OCI-LY7 (cell line): ENCODE results near the gene C12orf50. TPM values are rescaled to one million over a fixed set of nuclear protein-coding genes. Genes with fewer than 3 reads are reported as not detected.

ENCODE experiments used
- Bru-seq: library from RNA; stranded (reverse); fragments of 400-500 nt; gene quantifications from one replicate; lab custom pipeline; 2021; lab: Mats Ljungman, UMichigan
- BruChase-seq, 2 experiments: library from RNA; stranded (reverse); fragments of 400-500 nt; gene quantifications; one replicate each; lab custom pipeline; 2021; lab: Mats Ljungman, UMichigan
- BruUV-seq: library from RNA; stranded (reverse); fragments of 400-500 nt; replicated peaks from 2 replicates; lab custom pipeline; 2021; lab: Mats Ljungman, UMichigan
- CTCF ChIA-PET: fragments of 300-600 bp; sonication (Branson Sonifier 250); formaldehyde crosslinking; loops from one replicate; lab custom pipeline; 2022; ENCODE audit warnings: antibody characterized with exemption; ENCODE audit not compliant: unreplicated experiment; lab: Charles Lee
- POLR2A ChIA-PET: fragments of 300-600 bp; sonication (Branson Sonifier 250); formaldehyde crosslinking; loops from one replicate; lab custom pipeline; 2022; ENCODE audit warnings: antibody characterized with exemption; lab: Charles Lee
- DNase-seq: peaks from one replicate; pipeline ENCODE4 v3.0.0-alpha.2; 2015; ENCODE audit warnings: low spot score
- H2AFZ ChIP-seq: fragments of 200-600 bp; sonication (generic), shearing (Covaris generic); 2 replicates; pipeline ENCODE4 v1.6.1; 2014; ENCODE audit warnings: mild to moderate bottlenecking, antibody characterized with exemption, low read length, moderate library complexity
- H3K27ac ChIP-seq: fragments of 200-600 bp; sonication (generic); 2 replicates; pipeline ENCODE4 v1.5.1; 2014; ENCODE audit warnings: mixed run types, low read depth, mild to moderate bottlenecking, moderate library complexity, low read length, inconsistent platforms; ENCODE audit not compliant: poor library complexity, severe bottlenecking
- H3K36me3 ChIP-seq: fragments of 200-600 bp; sonication (generic); 2 replicates; pipeline ENCODE4 v1.6.1; 2014; ENCODE audit warnings: mild to moderate bottlenecking, antibody characterized with exemption, low read length, moderate library complexity, mixed read lengths; ENCODE audit not compliant: insufficient read depth
- H3K4me1 ChIP-seq: fragments of 200-600 bp; sonication (generic); 2 replicates; pipeline ENCODE4 v1.5.1; 2014; ENCODE audit warnings: mild to moderate bottlenecking, low read length; ENCODE audit not compliant: insufficient read depth, poor library complexity, severe bottlenecking
- H3K4me2 ChIP-seq: fragments of 200-600 bp; sonication (generic); 2 replicates; pipeline ENCODE4 v1.6.1; 2014; ENCODE audit warnings: mild to moderate bottlenecking, low read length
- H3K4me3 ChIP-seq: fragments of 200-600 bp; sonication (generic); 2 replicates; pipeline ENCODE4 v1.5.1; 2014; ENCODE audit warnings: mild to moderate bottlenecking, low read depth, low read length; ENCODE audit not compliant: poor library complexity, severe bottlenecking
- H3K79me2 ChIP-seq: fragments of 200-600 bp; sonication (generic); 2 replicates; pipeline ENCODE4 v1.6.1; 2016; ENCODE audit warnings: low read depth, mild to moderate bottlenecking, low read length, moderate library complexity, mixed read lengths; ENCODE audit not compliant: insufficient read depth
- H3K9me2 ChIP-seq: fragments of 200-600 bp; sonication (generic); 2 replicates; pipeline ENCODE4 v1.6.1; 2016; ENCODE audit warnings: mild to moderate bottlenecking, low read length, mixed read lengths; ENCODE audit not compliant: insufficient read depth
- H3K9me3 ChIP-seq: fragments of 200-600 bp; sonication (generic); 2 replicates; pipeline ENCODE4 v1.6.1; 2014; ENCODE audit warnings: mild to moderate bottlenecking, mixed run types, low read length, mixed read lengths
- H4K20me1 ChIP-seq: fragments of 200-600 bp; sonication (generic); 2 replicates; pipeline ENCODE4 v1.6.1; 2014; ENCODE audit warnings: mild to moderate bottlenecking, antibody characterized with exemption, low read length, moderate library complexity, mixed read lengths; ENCODE audit not compliant: insufficient read depth
- CTCF ChIP-seq: fragments of 200-600 bp; sonication (generic); conservative IDR thresholded peaks from 2 replicates; pipeline ENCODE4 v1.5.1; 2014; ENCODE audit warnings: mild to moderate bottlenecking, antibody characterized with exemption, low read length, moderate library complexity, mixed read lengths
- EZH2phosphoT487 ChIP-seq: fragments of 200-600 bp; sonication (generic); IDR thresholded peaks from 2 replicates; pipeline ENCODE4 v1.6.1; 2018; ENCODE audit warnings: low read depth, borderline replicate concordance, mild to moderate bottlenecking, mixed run types, antibody characterized with exemption, low read length, moderate library complexity, mixed read lengths
- intact Hi-C: fragments of 100-400 bp; cut with micrococcal nuclease; formaldehyde crosslinking; loops from one replicate; pipeline ENCODE4 v1.10.0; 2022; ENCODE audit not compliant: unreplicated experiment
- long read RNA-seq: library from polyadenylated mRNA; stranded (forward); transcript quantifications from one replicate; pipeline ENCODE4 v2.0.0, GENCODE V29; 2022
- total RNA-seq, 2 experiments: library from RNA; depleted of rRNA in 1 of 2; stranded (reverse); fragments of >200 nt in 1 of 2; shearing (Covaris generic) in 1 of 2; gene quantifications; 2 replicates each; pipeline ENCODE4 v1.2.3, GENCODE V29; 2014 to 2022

C12orf50 gene
- total RNA-seq (2014; rRNA removed; shearing (Covaris generic)) (not detected in 2 replicates), total RNA-seq (2022) (0.08 TPM in 1 of 2 replicates, not detected in the other), Bru-seq, nascent RNA (percentile 5 among the genes with signal in this experiment), BruChase-seq, experiment 1, labeled RNA remaining after a 6-hour chase (percentile 7 among the genes with signal in this experiment), BruChase-seq, experiment 2, labeled RNA remaining after a 2-hour chase (percentile 6 among the genes with signal in this experiment)
- long read RNA-seq = 0 reads

GRCh38 chr12:88029093-88029665 is at the start of gene C12orf50:
TSS of gene C12orf50 (minus strand) at chr12:88029401. CDS start at chr12:88026962, 2,439 bp downstream.
- ChIA-PET POLR2A (interaction anchor here (0.6 kb wide), 1 partner anchor 114 kb away, joined by 4 read pairs; no protein-coding TSS in a partner anchor), CTCF (no interaction called here)
- TF ChIP-seq CTCF (no peak), EZH2phosphoT487 (no peak)
- Histone ChIP-seq H3K4me3 (no peak within 1 kb of the TSS), H3K9me3 (no peaks in the 10 kb centered on the region), H3K36me3 (no peaks in the 10 kb centered on the region), H2AFZ (no peak within 1 kb of the TSS), H3K4me1 (no peaks in the 10 kb centered on the region), H3K27ac (no peak within 1 kb of the TSS), H3K4me2 (no peak within 1 kb of the TSS), H4K20me1 (no peaks in the 10 kb centered on the region), H3K9me2 (no peaks in the 10 kb centered on the region), H3K79me2 (no peaks in the 10 kb centered on the region)
- intact Hi-C loops = no loop called here
- DNase-seq = no peak
- no TSS peak for BruUV-seq

- no peak for DNase-seq
- H2AFZ ChIP-seq = no peak overlapping the region
- H3K4me3 ChIP-seq = no peak overlapping the region
- intact Hi-C loops = no loop called here
- peaks cover 45% of the 10 kb centered on the region for H3K36me3 ChIP-seq
- H3K27ac ChIP-seq = no peak overlapping the region
- no peaks in the 10 kb centered on the region for H4K20me1 ChIP-seq
- no peaks in the 10 kb centered on the region for H3K79me2 ChIP-seq
- no peak for TF ChIP-seq CTCF
- TF ChIP-seq EZH2phosphoT487 = no peak
- peaks cover 6% of the 10 kb centered on the region for H3K4me1 ChIP-seq
- no peaks in the 10 kb centered on the region for H3K9me2 ChIP-seq
- ChIA-PET POLR2A (interaction anchor here (0.6 to 1.5 kb wide), 5 partner anchors 9 to 1402 kb away, joined by 3 to 5 read pairs (median 3); no protein-coding TSS in a partner anchor), CTCF (no interaction called here)
- BruUV-seq = no TSS peak
- H3K4me2 ChIP-seq = no peak overlapping the region
- H3K9me3 ChIP-seq = no peaks in the 10 kb centered on the region
Measured at GRCh38 chr12:88067301-88067700, 38.1 kb upstream of the C12orf50 start.

- no peak for TF ChIP-seq CTCF
- TF ChIP-seq EZH2phosphoT487 = no peak
- Histone ChIP-seq H2AFZ (no peak overlapping the region), H3K36me3 (peaks cover 49% of the 10 kb centered on the region), H3K9me2 (no peaks in the 10 kb centered on the region), H3K4me3 (no peak overlapping the region), H3K79me2 (no peaks in the 10 kb centered on the region), H4K20me1 (no peaks in the 10 kb centered on the region), H3K27ac (no peak overlapping the region), H3K9me3 (no peaks in the 10 kb centered on the region), H3K4me2 (no peak overlapping the region), H3K4me1 (peaks cover 6% of the 10 kb centered on the region)
- intact Hi-C loops = no loop called here
- no peak for DNase-seq
- CTCF ChIA-PET = no interaction called here
- POLR2A ChIA-PET = interaction anchor here (0.7 kb wide), 5 partner anchors 12 to 1194 kb away, joined by 3 to 5 read pairs (median 4); no protein-coding TSS in a partner anchor
- no TSS peak for BruUV-seq
Measured at GRCh38 chr12:88063375-88063774, 34.2 kb upstream of the C12orf50 start.
